HuH-7.5 (cell line): ENCODE data around the gene FRRS1L.

Source experiments
- DNase-seq: peaks from one replicate; pipeline ENCODE4 v3.0.0; 2011; ENCODE audit warnings: low spot score

Gene FRRS1L

DNA sequence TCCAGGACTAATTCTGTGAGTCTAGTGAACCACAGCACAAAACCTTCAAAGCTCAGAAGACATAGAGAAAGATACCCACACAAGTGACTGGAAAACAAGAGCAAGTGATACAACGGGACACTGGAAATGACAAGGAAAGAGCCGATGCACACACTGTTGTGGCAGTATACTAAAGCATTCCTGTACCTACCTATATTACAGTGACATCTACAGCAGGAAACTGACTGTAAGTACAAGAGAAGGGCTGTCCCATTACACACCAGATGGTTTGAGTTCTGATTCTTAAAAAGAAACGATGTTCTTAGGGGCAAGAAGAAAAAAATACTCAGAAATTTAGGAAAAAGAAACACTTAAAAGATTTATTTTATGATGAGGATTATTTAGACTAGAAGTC is 65.8 kb downstream of the FRRS1L start:
- DNase-seq: no peak

DNA sequence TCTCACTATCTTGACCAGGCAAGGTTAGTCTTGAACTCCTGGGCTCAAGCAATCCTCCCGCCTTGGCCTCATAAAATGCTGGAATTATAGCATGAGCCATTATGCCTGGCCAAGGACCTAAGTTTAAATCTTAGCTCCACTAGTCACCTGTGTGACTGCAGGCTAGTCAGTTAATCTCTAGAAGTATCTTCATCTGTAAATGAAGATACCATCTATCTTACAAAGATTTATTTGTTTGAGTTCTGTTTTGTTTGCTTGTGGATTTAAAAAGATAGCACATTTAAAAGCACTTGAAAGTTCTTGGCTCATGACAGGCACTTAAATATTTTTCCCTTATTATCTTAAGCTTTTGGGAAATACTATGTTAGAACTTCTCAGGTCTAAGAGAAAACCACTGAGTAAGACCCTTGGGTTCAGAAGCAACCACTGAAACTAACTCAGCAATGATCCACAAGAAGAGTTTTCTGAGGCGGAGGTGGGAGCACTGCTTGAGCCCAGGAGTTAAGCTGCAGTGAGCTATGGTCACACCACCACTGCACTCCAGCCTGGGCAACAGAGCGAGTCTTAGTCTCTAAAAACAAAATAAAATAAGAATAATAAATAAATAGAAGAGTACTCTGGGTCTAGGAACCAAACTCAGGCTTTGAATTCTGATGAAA is 66.4 kb downstream of the FRRS1L start:
- no peak for DNase-seq

DNA sequence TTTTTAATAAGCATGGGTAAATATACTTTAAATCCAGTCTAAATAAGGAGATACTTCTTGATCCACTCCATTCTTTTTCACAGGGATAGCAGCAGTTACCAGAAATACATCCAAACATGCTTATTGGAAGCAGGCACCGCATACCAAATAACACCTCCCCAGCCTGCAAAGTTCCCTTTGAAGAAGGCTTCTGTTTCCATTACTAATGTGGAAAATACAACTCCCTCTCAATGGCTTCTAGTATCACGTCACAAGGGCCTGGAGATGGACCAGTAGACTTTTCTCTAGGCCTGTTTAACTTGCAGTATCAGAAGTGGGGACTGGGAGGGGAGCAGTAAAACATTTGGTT is 68.1 kb downstream of the FRRS1L start:
- DNase-seq: no peak

DNA sequence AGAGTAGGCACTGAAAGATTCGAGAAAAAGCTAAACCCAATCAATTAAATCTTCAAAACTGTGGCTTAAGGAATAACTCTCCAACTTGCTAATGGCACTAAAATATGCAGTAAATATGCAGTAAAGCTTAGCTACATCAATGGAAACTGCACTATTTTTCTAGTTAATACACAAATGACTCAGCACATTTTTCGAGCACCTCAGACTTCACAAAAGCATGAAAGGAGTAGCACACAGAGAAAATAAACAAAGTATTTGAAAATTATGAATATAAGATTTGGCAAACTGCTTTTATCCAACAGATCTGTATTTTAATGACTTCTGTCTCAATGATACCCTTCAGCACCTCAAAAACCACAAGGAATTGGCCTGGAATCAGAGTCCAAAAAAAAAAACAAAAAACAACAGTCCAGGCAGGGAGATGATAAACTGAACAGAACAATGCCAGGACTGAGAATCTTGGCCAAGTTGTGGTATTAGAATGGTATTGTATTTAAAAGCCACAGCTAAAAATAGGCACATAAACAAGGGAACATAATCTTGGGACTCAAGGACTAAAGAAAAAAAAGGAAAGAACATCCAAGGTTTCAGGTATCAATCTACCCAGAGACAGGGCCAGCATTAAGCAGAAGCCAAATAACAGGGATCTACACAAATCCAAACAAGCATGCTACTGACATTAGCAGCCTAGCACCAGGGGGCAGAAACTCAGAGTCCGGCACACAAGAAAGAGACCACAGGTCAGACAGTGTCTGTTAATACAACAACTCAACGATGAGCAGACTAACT is 68.7 kb downstream of the FRRS1L start:
- no peak for DNase-seq

DNA sequence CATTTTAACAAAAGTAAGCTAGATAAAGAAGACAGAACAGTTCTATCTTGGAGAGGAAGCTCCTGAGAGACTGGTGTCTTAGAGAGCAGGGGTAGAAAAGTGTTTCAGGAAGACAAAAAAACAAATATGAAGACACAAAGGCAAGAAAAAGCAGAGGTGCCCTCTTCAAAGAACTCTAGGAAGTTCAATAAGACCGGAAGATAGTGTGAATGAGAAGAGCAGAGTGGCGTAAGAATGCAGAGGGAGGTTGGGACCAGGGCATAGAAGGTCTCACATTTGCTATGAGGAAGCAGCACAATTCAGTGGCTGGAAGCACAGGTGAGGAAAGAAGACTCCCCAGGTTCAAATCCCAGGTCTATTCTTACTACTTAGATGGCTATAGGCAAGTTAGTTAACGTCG is 69.9 kb downstream of the FRRS1L start:
- DNase-seq: no peak

DNA sequence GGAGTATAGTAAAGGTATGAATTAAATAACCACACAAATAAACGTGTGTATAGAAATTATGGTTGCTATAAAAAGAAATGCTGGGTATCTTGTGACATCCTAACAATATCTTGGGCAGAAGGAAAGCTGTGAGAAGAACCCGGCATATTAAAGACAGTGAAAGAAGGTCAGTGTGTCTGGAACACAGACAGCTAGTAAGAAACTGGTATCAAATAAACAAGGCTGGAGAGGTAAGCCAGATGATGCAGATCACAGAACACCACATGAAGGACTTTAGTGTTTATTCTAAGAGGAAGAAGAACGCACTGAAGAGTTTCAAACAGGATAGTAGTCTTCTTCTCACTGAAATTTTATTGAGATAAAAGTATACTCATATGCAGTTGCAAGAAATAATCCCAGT is 71.7 kb downstream of the FRRS1L start:
- no peak for DNase-seq

DNA sequence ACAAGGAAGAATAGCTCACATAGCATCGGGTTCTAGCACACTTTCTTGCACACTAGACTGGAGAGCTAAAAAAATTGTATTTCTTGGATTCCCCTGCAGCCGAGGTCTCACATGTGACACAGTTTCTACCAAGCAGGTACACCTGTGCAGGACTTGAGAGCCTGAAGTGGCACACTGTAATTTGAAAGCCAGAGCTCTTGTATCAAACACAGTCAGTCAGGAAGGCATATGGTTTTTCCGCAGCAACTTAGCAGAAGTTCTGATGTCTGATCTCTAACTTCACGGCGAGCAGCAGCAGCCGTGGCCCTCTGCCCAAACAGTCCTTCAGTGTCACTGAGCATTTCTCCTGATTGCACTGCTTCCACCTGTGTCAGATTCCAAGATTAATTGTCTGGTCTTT is 72.8 kb downstream of the FRRS1L start:
- no peak for DNase-seq

DNA sequence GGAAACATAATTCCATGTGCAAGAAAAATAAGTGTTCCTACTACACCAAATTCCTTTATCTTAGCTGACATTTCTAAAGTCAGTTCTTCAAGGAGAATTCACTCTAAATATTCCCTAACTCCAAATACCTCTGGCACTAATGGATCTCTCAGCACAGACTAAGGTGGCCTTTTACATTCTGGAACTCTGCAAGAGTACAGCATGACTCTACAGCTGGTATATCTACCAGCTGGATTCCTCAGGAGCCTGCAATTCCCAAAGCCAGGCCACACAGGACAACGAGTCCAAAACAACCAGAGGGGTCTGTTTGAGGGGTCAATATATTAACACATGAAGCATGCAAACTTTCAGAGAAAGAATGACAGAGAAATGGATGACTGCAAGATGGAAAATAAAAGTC is 74.5 kb downstream of the FRRS1L start:
- no peak for DNase-seq

DNA sequence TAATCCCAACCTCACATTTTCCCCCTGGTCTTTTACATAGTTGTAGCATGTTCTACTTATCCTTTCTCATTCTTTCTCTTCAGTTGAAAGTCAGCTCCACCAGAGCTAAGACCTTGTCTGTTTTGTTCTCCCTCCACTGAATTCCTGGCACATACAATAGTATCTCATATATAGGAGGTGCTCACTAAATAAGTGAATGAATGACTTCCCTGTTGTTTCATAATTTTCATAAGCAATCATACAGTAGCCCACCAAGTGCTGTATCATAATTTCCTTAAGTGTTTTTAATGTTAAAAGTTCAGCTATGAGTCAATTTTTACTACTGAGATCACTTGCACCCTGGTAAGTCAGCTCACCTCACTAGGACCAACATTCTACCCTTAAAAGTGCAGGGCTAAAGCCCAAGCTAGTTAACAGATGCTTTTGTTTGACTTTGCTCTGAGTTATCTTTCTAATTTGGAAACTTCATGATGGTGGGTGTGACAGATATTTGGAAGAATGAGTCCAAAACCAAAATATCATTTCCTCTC is 74.9 kb downstream of the FRRS1L start:
- DNase-seq: no peak

DNA sequence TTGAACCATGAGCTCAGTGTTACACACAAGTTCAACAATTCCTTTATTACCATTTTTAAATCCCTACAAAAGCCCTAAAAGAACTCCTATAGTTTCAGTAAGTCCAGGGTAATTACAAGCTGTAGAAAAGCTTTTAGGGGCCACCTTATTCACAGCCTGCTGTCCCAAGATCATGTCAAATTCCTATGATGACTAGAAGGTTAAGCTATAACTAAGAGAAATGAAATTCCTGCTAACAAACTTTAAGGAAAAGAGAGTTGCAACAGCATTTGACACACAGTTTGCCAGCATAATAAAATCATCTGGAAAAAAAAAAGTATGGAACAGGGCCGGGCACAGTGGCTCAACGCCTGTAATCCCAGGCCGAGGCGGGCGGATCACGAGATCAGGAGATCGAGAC is 78.8 kb downstream of the FRRS1L start:
- DNase-seq: no peak

DNA sequence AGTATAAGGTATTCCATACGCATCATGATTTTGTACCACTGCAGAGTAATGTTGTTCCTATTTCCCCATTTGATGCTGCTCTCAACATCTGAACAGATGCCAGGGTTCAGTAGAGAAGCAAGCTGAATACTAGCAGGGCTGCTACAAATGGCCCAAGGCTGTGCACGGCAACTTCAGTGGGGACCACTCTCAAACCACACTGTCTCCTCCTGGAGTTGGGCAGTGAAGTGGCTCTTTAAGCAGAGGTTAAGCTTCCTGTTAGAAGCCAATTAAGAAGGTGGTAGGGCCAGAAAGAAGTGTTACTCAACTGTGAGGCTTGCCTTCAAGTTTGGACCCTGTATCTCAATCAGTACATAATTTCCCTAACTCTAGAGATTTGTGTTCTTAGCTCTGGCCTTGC is 79.3 kb downstream of the FRRS1L start:
- no peak for DNase-seq

DNA sequence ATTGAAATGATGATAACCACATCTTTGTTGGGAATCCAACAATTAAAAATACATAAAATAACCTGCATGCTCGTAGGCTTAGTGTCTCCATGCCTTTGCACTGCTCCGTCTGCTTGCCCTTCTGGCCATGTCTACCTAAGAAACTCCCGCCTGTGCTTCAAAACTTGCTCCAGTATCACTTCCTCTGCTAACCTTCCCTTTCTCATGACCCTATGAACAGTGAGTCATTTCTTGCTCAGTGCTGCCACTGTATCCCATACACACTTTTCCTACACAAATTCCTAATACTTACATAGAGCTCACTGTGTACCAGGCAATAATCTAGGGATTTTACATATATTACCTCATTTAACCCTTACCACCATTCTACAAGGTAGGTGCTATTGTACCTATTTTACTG is 80.8 kb downstream of the FRRS1L start:
- no peak for DNase-seq

DNA sequence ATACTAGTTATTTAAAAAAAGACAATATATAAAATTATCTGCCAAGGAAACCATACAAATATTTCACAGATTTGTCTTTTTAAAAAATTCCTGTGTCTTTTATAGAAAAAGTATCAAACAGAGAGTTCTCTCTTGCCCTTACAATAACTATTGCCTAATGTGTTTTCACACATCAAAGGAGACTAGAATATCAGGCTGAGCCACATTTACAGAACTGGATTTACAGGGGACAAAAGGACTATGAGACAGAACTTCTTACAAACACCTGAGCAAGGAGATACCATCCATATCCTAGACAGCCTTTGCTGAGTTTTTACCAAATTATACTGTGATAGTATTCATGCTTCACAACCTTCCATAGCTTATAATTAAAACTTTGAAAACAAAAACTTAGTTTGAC is 81.5 kb downstream of the FRRS1L start:
- DNase-seq: no peak

DNA sequence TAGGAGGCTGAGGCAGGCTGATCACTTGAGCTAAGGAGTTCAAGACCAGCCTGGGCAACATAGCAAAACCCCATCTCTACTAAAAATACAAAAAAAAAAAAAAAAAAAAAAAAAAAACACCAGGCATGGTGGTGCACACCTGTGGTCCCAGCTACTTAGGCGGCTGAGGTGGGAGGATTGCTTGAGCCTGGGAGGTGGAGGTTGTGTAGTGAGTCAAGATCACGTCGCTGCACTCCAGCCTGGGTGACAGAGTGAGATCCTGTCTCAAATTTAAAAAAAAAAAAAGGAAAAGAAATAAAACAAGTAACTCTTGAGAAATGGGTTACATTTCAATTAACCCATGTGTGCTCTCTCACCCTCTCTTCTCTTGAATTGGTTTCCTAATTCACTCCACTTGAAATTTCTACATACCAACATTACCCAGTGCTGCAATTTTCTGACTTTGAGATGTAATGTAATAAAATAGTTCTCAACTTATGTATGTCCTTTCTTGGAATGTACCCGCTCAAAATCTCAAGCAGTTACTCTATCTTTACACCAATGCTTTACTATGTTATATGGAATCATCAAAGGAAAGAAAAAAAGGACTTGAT is 83.1 kb downstream of the FRRS1L start:
- no peak for DNase-seq

DNA sequence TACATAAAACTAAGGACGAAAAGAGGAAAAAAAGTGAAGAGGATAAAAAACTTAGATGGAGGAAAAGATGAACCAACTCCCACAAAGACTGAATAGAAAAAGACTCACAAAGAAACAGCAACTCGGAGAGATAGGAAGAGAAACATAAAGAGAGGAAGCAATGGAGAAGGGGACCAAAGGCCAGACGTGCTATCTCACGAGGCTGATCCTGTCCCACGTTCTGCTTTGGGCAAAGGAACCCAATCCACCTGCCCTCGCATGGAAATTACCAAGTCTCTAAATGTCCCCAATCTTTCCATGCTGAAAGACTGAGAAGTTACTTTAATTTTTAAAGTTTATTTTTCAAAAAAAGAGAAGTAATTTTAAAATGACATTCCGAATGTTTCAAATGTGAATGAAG is 83.9 kb downstream of the FRRS1L start:
- no peak for DNase-seq

DNA sequence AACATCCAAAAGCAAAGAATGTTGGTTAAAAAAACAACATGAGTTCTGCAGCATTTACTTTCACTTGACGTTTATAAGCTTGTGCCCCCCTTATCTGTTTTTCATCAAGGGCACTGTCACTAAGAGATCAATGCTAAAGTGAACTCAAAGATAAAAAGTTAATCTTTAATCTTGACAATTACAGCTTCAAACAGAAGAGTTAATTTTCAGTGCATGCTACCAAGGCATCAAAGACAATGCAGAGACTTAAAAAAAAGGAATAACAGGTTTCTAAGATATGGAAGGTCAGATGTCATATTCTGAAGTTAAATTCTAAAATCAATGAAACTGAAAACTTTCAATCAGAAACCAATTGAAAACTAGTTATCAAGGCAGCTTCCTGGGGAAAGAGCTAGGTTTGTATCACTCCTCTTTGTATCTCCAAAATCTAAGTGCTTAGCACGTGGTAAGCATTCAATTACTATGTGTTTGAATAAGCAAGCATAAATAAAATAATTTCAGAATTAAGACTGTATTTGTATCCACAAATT is 84.9 kb downstream of the FRRS1L start:
- no peak for DNase-seq
